OCI-LY1 (cell line): ENCODE data around the gene PDZD2.
"Not testable (repeated sequence)": the region's sequence is repeated elsewhere in the genome, so short reads cannot be mapped to it uniquely, and the experiment has no call there.

Experiments
- H2AFZ ChIP-seq: fragments of 200-600 bp; sonication (generic), shearing (Covaris generic); 2 replicates; pipeline ENCODE4 v1.6.0; 2014; ENCODE audit warnings: antibody characterized with exemption, mild to moderate bottlenecking, low read length
- H3F3A ChIP-seq: fragments of 200-600 bp; sonication (generic), shearing (Covaris generic); 2 replicates; pipeline ENCODE4 v1.6.0; 2014; ENCODE audit warnings: mild to moderate bottlenecking, antibody characterized with exemption, low read length, moderate library complexity; ENCODE audit not compliant: insufficient read depth
- H3K27ac ChIP-seq: fragments of 200-600 bp; sonication (generic); 2 replicates; pipeline ENCODE4 v1.5.1; 2014; ENCODE audit warnings: low read length, mixed run types, mild to moderate bottlenecking, low read depth; ENCODE audit not compliant: poor library complexity, severe bottlenecking
- H3K27me3 ChIP-seq: fragments of 200-600 bp; sonication (generic); 2 replicates; pipeline ENCODE4 v1.6.0; 2014; ENCODE audit warnings: antibody characterized with exemption, mild to moderate bottlenecking, low read length, moderate library complexity; ENCODE audit not compliant: insufficient read depth
- H3K36me3 ChIP-seq: fragments of 200-600 bp; sonication (generic); 2 replicates; pipeline ENCODE4 v1.6.1; 2014; ENCODE audit warnings: mild to moderate bottlenecking, antibody characterized with exemption, low read length, moderate library complexity, mixed read lengths; ENCODE audit not compliant: insufficient read depth
- H3K4me1 ChIP-seq: fragments of 200-600 bp; sonication (generic); 2 replicates; pipeline ENCODE4 v1.5.1; 2014; ENCODE audit warnings: mild to moderate bottlenecking, low read length, moderate library complexity; ENCODE audit not compliant: insufficient read depth, severe bottlenecking
- H3K4me2 ChIP-seq: fragments of 200-600 bp; sonication (generic), shearing (Covaris generic); 2 replicates; pipeline ENCODE4 v1.6.1; 2014; ENCODE audit warnings: low read length
- H3K4me3 ChIP-seq: fragments of 200-600 bp; sonication (generic); 2 replicates; pipeline ENCODE4 v1.5.1; 2014; ENCODE audit warnings: low read length, low read depth, mild to moderate bottlenecking, mixed read lengths; ENCODE audit not compliant: poor library complexity, severe bottlenecking
- H3K79me2 ChIP-seq: fragments of 200-600 bp; shearing (Covaris generic); 2 replicates; pipeline ENCODE4 v1.6.1; 2016; ENCODE audit warnings: mixed run types, low read length, mixed read lengths; ENCODE audit not compliant: insufficient read depth
- H3K9ac ChIP-seq: fragments of 200-600 bp; sonication (generic), shearing (Covaris generic); 2 replicates; pipeline ENCODE4 v1.6.1; 2014; ENCODE audit warnings: mild to moderate bottlenecking, low read length, mixed read lengths
- H3K9me2 ChIP-seq: fragments of 200-600 bp; sonication (generic), shearing (Covaris generic); 2 replicates; pipeline ENCODE4 v1.6.1; 2014; ENCODE audit warnings: low read depth, mild to moderate bottlenecking, low read length, mixed read lengths
- H3K9me3 ChIP-seq: fragments of 200-600 bp; shearing (Covaris generic); 2 replicates; pipeline ENCODE4 v1.6.1; 2014; ENCODE audit warnings: low read length, mixed read lengths
- H4K20me1 ChIP-seq: fragments of 200-600 bp; sonication (generic), shearing (Covaris generic); 2 replicates; pipeline ENCODE4 v1.6.0; 2016; ENCODE audit warnings: mild to moderate bottlenecking, low read length; ENCODE audit not compliant: insufficient read depth
- EZH2 ChIP-seq: fragments of 200-600 bp; sonication (generic), shearing (Covaris generic); IDR thresholded peaks from 2 replicates; pipeline ENCODE4 v1.8.0; 2017; ENCODE audit warnings: borderline replicate concordance, mixed run types, mild to moderate bottlenecking, antibody characterized with exemption, low read length, moderate library complexity, mixed read lengths
- TF ChIP-seq, protein P1 (sequence below): fragments of 200-600 bp; sonication (generic), shearing (Covaris generic); IDR thresholded peaks from 2 replicates; pipeline ENCODE4 v1.5.1; 2017; ENCODE audit warnings: mild to moderate bottlenecking, antibody characterized with exemption, low read length, moderate library complexity, mixed read lengths

Gene PDZD2

DNA sequence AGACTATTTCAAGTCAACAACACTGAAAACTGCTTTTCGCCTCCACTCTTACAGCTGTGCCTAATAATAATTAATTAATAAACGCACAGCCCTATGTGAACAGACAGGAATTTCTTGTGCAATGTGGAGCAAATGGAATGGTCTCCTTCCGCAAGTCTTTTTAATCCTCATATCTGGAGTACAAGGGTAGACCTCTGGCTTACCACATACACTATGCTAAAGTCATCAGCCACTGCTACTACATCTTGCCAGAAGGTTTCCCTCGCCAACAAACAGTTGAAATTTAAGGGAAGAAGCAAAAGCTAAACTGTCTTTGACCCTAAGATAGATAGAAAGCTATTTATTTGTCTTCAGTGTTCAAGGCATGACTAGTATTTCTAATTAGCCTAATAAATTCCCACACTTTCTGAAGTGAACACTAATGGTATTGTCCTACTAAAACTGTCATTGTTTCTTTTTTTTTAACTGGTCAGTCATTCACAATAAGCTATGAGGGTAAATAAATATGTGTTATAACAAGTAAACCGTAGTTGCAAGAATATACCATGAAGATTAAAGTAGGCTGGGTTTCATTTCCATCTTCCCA lies 471.3 kb downstream of the PDZD2 start:
- Histone ChIP-seq H4K20me1 (no peaks in the 10 kb centered on the region), H3K9me2 (no peaks in the 10 kb centered on the region), H3K9me3 (no peaks in the 10 kb centered on the region), H3K36me3 (peaks cover 78% of the 10 kb centered on the region), H3K9ac (no peak overlapping the region), H2AFZ (no peak overlapping the region), H3F3A (peaks cover 5% of the 10 kb centered on the region; the same call in 1 of the 2 replicates), H3K4me3 (no peak overlapping the region), H3K4me2 (no peak overlapping the region), H3K27me3 (no peaks in the 10 kb centered on the region), H3K4me1 (no peaks in the 10 kb centered on the region), H3K79me2 (0 out of 2 replicates have a peak, but pooled peaks cover 2% of the 10 kb centered on the region), H3K27ac (no peak overlapping the region)
- TF ChIP-seq, protein P1, sequence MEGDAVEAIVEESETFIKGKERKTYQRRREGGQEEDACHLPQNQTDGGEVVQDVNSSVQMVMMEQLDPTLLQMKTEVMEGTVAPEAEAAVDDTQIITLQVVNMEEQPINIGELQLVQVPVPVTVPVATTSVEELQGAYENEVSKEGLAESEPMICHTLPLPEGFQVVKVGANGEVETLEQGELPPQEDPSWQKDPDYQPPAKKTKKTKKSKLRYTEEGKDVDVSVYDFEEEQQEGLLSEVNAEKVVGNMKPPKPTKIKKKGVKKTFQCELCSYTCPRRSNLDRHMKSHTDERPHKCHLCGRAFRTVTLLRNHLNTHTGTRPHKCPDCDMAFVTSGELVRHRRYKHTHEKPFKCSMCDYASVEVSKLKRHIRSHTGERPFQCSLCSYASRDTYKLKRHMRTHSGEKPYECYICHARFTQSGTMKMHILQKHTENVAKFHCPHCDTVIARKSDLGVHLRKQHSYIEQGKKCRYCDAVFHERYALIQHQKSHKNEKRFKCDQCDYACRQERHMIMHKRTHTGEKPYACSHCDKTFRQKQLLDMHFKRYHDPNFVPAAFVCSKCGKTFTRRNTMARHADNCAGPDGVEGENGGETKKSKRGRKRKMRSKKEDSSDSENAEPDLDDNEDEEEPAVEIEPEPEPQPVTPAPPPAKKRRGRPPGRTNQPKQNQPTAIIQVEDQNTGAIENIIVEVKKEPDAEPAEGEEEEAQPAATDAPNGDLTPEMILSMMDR: no peak
- no peak for TF ChIP-seq EZH2

DNA sequence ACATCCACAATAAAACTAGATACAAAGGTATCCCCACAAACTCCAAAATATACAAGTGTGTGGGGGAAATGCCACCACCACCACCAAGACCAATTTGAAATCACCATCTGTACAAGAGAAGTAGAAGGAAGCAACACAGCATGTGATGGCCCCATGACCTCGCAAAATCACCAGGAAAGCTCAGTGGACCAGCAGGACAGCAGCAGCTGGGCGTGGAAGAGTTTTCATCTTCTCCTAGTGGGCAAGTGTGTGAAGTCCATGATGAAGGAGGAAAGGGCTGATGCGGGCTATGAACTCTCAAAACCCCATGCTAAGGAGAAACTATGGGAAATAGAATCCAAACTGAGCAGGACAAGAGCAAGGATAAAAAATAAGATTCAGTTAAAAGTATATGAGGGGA lies 477.1 kb downstream of the PDZD2 start:
- H3K4me3 ChIP-seq: no peak overlapping the region
- no peak overlapping the region for H3K27ac ChIP-seq
- H3K36me3 ChIP-seq: peaks cover 70% of the 10 kb centered on the region
- no peaks in the 10 kb centered on the region for H3K9me2 ChIP-seq
- no peaks in the 10 kb centered on the region for H3K4me1 ChIP-seq
- H3F3A ChIP-seq: no peaks in the 10 kb centered on the region
- no peak overlapping the region for H3K4me2 ChIP-seq
- H2AFZ ChIP-seq: no peak overlapping the region
- H3K9ac ChIP-seq: no peak overlapping the region
- no peaks in the 10 kb centered on the region for H3K27me3 ChIP-seq
- H3K79me2 ChIP-seq: 0 out of 2 replicates have a peak, but pooled peaks cover 3% of the 10 kb centered on the region
- no peaks in the 10 kb centered on the region for H4K20me1 ChIP-seq
- TF ChIP-seq, protein P1: no peak
- TF ChIP-seq EZH2: no peak
- H3K9me3 ChIP-seq: no peaks in the 10 kb centered on the region

DNA sequence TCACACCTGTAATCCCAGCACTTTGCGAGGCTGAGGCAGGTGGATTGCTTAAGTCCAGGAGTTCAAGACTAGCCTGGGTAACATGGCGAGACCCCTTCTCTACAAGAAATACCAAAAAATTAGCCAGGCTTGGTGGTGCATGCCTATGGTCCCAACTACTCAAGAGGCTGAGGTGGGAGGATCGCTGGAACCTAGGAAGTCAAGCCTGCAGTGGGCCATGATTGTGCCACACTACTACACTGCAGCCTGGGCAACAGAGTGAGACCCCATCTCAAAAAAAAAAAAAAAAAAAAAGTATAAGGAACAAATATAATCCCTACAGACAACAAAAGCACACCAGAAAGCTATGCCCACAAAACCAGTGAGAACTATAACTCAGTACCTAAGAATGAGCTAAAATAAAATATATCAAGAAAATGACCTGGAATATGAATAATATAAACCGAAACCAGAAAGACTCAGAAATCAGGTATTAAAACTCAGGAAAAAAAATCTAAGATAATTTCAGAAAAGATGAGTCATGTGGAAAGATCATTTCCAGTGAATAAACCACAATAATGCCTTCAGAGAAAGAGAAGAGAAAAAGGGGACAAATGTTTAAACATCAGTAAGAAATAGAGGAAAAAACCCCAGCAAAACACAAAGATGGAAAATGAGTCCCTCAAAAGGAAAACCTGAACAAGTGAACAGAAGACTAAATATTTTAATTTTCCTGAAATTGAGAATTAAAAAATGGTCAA lies 477.8 kb downstream of the PDZD2 start:
- Histone ChIP-seq H3K9me2 (no peaks in the 10 kb centered on the region), H3F3A (no peaks in the 10 kb centered on the region), H4K20me1 (no peaks in the 10 kb centered on the region), H3K27me3 (no peaks in the 10 kb centered on the region), H3K27ac (no peak overlapping the region), H3K4me2 (no peak overlapping the region), H3K9me3 (no peaks in the 10 kb centered on the region), H3K9ac (no peak overlapping the region), H3K79me2 (0 out of 2 replicates have a peak, but pooled peaks cover 3% of the 10 kb centered on the region), H3K4me1 (no peaks in the 10 kb centered on the region), H2AFZ (no peak overlapping the region), H3K36me3 (peaks cover 70% of the 10 kb centered on the region), H3K4me3 (no peak overlapping the region)
- no peak for TF ChIP-seq EZH2
- TF ChIP-seq, protein P1: no peak

DNA sequence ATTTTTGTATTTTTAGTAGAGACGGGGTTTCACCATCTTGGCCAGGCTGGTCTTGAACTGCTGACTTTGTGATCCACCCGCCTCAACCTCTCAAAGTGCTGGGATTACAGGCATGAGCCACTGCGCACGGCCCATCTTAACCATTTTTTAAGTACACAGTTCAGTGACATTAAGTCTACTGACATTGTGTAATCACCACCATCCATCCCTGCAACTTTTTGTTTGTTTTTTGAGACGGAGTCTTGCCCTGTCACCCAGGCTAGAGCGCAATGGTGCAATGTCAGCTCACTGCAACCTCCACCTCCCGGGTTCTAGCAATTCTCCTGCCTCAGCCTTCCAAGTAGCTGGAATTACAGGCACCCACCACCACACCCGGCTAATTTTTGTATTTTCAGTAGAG lies 480.0 kb downstream of the PDZD2 start:
- not testable (repeated sequence) for H3K27ac ChIP-seq

More for the DNA sequence above, 480.0 kb downstream of the PDZD2 start:
- H2AFZ ChIP-seq, H3K9ac ChIP-seq, H3K27me3 ChIP-seq, H3K4me2 ChIP-seq, H3K9me3 ChIP-seq, H3F3A ChIP-seq, H3K79me2 ChIP-seq, H3K9me2 ChIP-seq, H4K20me1 ChIP-seq, H3K4me1 ChIP-seq, H3K4me3 ChIP-seq: not testable (repeated sequence)
- H3K36me3 ChIP-seq: peaks cover 73% of the 10 kb centered on the region
